Peyer's patch (tissue), 4 donors: ENCODE results near the gene PPP5C.

Experiments used
- CTCF ChIP-seq, 6 experiments: fragments of 450-650 bp in 4 of 6; fragments of 200-600 bp in 2 of 6; sonication (generic) in 1 of 6; IDR thresholded peaks; one replicate each; pipeline ENCODE4 v1.5.1; 2017 to 2019; ENCODE audit warnings: antibody characterized with exemption in 6 of 6, mild to moderate bottlenecking in 3 of 6, moderate library complexity in 1 of 6
- POLR2A ChIP-seq, 2 donors: fragments of 450-650 bp; IDR thresholded peaks; one replicate each; pipeline ENCODE4 v1.5.1; 2017; ENCODE audit warnings: antibody characterized with exemption in 2 of 2, mild to moderate bottlenecking in 2 of 2, moderate library complexity in 2 of 2

GRCh38 chr19:46408664-46409039 lies 61.8 kb downstream of the PPP5C start:
- no peak for TF ChIP-seq CTCF (IDR thresholded peaks at IDR 0.05)
- TF ChIP-seq POLR2A (IDR thresholded peaks at IDR 0.05): no peak
